LNCaP clone FGC (cell line): ENCODE results near the gene MARK3.

ENCODE experiments used
- DNase-seq: peaks from one replicate; pipeline ENCODE4 v3.0.0-alpha.2; 2011; ENCODE audit warnings: low read depth
- H3K4me3 ChIP-seq: 2 replicates; pipeline ENCODE4 v1.5.1; 2011; ENCODE audit warnings: mild to moderate bottlenecking, low read depth, low read length, control low read depth
- TF ChIP-seq, protein P1 (sequence below): IDR thresholded peaks from 2 replicates; pipeline ENCODE4 v1.5.1; 2012; ENCODE audit warnings: mild to moderate bottlenecking; ENCODE audit not compliant: control insufficient read depth, insufficient read depth; ENCODE audit errors: extremely low read depth

MARK3 gene

DNA sequence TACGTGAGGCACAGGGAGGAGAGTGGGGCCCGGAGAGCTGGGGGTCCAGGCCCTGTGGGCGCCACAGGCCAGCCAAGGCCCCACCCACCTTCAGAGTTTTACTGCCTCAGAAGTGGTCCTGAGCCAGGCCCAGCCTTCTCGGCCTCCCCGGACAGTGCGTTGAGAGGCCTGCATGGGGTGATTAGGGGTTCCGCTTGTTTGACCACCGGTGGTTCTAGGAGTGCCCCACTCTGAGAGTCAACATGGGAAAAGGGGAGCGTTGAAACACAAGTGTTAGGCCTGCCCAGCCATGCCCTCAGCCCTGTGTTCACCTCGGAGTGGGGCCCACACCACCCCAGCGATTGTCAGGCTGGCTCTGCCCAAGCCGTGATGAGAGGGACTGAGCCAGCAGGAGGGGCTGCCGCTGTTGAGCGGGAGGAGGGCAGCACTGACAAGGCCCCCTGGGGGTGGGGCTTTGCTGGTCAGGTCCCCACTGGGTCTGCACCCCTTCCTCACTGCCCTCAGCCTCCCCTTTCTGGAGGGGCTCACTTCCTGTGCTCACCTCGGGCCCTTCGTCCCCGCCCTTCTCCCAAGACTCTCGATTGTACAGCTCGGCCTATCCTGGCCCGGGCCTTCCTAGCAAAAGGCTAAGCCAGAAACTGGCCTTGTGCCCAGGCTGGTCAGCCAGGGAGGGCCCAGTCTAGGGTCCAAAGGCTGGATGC lies 132.7 kb downstream of the MARK3 start:
- no peak overlapping the region for H3K4me3 ChIP-seq
- TF ChIP-seq, protein P1, sequence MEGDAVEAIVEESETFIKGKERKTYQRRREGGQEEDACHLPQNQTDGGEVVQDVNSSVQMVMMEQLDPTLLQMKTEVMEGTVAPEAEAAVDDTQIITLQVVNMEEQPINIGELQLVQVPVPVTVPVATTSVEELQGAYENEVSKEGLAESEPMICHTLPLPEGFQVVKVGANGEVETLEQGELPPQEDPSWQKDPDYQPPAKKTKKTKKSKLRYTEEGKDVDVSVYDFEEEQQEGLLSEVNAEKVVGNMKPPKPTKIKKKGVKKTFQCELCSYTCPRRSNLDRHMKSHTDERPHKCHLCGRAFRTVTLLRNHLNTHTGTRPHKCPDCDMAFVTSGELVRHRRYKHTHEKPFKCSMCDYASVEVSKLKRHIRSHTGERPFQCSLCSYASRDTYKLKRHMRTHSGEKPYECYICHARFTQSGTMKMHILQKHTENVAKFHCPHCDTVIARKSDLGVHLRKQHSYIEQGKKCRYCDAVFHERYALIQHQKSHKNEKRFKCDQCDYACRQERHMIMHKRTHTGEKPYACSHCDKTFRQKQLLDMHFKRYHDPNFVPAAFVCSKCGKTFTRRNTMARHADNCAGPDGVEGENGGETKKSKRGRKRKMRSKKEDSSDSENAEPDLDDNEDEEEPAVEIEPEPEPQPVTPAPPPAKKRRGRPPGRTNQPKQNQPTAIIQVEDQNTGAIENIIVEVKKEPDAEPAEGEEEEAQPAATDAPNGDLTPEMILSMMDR, result no peak
- no peak for DNase-seq

DNA sequence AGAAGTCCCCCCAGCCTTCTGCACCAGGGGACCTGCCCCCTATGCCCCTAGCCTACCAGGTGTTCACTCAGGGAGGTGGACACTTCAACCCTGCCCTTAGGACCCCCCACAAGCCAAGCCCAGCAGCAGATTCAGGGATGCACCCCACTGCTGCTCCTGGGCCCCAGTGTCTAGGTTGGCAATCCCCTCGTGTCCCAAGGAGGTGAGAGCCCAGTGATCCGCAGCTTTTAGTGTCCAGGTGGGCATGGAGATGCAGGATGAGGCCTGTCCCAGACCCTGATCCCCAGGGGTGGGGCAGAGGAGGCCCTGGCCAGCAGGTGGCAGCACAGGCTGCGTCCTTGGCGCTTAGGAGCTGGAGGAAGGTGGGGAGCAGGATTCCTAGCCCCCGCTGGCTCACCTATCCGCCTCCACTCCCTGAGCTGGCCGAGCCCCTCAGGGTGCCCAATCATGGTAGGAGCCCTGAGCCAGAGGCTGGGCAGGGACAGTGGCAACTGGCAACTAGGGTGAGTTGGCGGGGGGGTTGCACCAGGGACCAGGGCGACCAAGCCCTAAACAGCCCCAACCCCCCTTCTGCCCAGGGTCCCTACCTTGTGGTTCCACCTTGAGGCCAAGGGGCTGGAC lies 133.3 kb downstream of the MARK3 start:
- TF ChIP-seq, protein P1, result peak; percentile 94
- no peak for DNase-seq

DNA sequence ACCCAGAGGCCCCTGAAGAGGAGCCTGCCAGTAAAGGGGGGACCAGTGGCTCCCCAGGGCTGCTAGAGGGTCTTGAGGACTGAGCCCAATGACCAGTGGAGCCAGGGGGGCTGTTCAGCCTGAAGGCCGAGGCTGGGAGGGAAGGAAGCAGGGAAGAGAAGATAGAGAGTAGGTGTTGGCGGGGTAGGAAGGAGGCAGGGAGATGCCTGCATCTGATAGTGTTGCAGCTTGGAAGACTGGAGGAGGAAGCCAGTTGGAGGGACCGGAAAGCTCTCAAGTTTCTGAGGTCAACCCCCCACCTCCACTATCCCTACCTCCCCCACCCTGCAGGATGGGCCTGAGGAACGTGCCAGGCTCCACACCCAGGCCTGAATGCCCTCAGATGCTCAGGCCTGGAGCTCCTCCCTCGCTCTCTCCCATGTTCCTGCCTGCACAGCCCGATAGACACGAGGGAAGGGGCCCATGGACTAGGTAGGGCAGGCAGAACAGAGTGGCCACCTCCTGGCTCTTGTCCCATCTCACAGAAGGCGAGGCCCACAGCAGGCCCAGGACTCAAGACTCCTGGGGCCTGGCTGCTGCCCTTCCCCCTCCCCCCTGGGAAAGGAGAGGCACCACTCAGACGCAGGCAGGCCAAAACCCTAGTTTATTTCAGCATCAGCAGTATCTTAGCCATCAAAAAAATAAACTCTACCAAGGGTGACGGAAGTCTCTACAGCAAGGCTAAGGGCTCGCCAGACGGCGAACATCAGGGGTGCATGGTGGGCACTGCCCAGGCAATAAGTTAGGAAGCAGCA lies 134.0 kb downstream of the MARK3 start:
- TF ChIP-seq, protein P1, result no peak
- H3K4me3 ChIP-seq, result peak overlapping the region; percentile 88
- no peak for DNase-seq

More for the DNA sequence above, 133.3 kb downstream of the MARK3 start:
- H3K4me3 ChIP-seq, result no peak overlapping the region

DNA sequence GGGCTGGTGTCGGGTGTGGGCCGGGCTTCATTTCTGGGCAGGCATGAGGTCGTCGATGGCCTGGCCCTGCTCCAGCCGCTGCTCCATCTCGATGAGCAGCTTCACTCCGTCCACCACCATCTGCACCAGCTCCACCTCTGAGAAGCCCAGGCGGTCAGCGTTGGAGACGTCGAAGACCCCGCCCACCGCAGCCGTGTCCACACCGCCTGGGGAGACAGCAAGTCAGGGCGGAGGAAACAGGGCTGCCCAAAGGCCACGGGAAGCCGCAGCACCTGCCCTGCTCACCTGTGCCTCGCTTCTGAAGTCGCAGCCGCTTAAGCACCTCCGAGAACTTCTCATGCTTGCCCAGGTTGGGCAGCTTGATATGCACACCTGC lies 134.6 kb downstream of the MARK3 start:
- DNase-seq, result no peak
- H3K4me3 ChIP-seq, result peak overlapping the region; percentile 88

DNA sequence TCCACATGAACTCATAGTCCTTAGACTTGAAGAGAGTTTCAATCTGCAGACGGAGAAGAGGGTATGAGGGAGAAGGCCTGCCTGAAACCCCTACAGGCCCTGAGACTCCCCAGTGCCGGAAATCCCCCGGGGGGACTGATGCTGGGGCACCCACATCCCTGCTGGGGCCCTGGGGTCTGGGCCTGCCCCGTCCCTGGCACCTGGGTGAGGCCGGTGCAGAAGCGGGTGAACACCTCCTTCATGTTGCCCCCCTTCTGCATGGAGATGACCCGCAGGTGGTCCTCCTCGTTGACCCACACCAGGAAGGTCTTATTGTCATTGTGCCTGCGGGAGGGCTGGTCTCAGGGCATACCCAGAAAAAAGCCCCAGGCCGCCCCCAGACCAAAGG lies 135.0 kb downstream of the MARK3 start:
- no peak for DNase-seq
- peak overlapping the region; percentile 88 for H3K4me3 ChIP-seq
- TF ChIP-seq, protein P1, result no peak

More for the DNA sequence above, 134.6 kb downstream of the MARK3 start:
- TF ChIP-seq, protein P1, result no peak

DNA sequence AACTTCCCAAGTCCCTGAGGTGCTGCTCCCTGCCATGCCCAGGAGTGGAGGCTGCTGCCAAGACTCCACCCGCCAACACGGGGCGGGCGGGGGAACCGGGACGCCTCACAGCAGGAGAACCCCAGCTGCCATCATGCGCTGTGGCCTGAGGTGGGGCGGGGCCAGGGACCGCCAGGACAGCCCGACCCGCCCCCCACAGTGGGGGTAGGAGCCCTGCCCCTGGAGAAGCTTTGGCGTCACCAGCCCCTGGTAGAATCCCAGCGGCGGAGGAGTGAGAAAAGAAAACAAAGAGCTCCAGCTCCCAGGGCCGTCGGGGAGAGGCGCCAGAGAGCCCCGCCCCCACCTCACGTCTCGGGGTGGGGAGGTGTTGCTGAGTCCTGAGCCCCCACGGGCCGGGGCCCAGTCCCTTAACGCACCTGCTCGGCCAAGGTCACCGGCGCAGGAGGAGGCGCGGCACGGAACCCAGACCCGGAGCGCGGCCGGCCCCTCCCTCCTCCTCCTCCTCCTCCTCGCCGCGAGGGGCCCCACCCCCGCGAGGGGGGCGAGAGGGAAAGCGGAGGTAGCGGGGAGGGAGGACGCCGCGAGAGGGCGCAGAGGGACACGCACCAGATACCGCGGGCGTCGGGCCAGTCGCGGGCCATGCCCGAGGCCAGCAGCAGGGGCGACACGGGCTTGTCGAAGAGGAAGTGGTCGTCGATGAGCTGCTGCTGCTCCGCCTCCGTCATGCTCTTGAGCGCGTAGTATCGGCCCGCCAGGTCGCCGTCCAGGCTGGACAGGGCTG lies 135.6 kb downstream of the MARK3 start:
- peak overlapping the region; percentile 88 for H3K4me3 ChIP-seq
- no peak for DNase-seq
- TF ChIP-seq, protein P1, result peak; percentile 77
